A673 (cell line): Measurements from ENCODE around the gene ZBTB47.

Experiments used
- CTCF ChIP-seq: fragments of 300-800, 200-600 bp; sonication (generic); conservative IDR thresholded peaks from 2 replicates; pipeline ENCODE4 v1.5.1; 2017; ENCODE audit warnings: low read depth, mild to moderate bottlenecking, antibody characterized with exemption, low read length, moderate library complexity, mixed read lengths
- EZH2 ChIP-seq: fragments of 200-600 bp; sonication (generic); IDR thresholded peaks from 2 replicates; pipeline ENCODE4 v1.6.1; 2017; ENCODE audit warnings: borderline replicate concordance, low read depth, mild to moderate bottlenecking, mixed read lengths, antibody characterized with exemption, low read length; ENCODE audit not compliant: poor library complexity, severe bottlenecking

- TF ChIP-seq CTCF (no peak), EZH2 (no peak)
Observed at GRCh38 chr3:42656680-42657610, 3.4 kb downstream of the ZBTB47 start.
